GM21390 (cell line): ENCODE results near the gene AMBRA1.
"Not testable (repeated sequence)": the region's sequence is repeated elsewhere in the genome, so short reads cannot be mapped to it uniquely, and the experiment has no call there.

Experiments
- ATAC-seq: cut with Tn5 transposase; IDR thresholded peaks from one replicate; pipeline ENCODE4 v1.9.1; 2021; ENCODE audit not compliant: unreplicated experiment

The AMBRA1 gene

GRCh38 chr11:46537537-46538295, 56.1 kb downstream of the AMBRA1 start:
- ATAC-seq = no peak

GRCh38 chr11:46537121-46537520, 56.7 kb downstream of the AMBRA1 start:
- ATAC-seq = no peak

GRCh38 chr11:46535688-46536087, 58.1 kb downstream of the AMBRA1 start:
- ATAC-seq = no peak

- ATAC-seq = no peak
Observed at GRCh38 chr11:46534711-46535110, 59.1 kb downstream of the AMBRA1 start.

GRCh38 chr11:46533396-46534100, 60.3 kb downstream of the AMBRA1 start:
- no peak for ATAC-seq

- ATAC-seq = no peak
Observed at GRCh38 chr11:46529928-46530574, 63.8 kb downstream of the AMBRA1 start.

- ATAC-seq = peak; percentile 75
Observed at GRCh38 chr11:46529095-46529905, 64.5 kb downstream of the AMBRA1 start.

GRCh38 chr11:46528445-46529094, 65.3 kb downstream of the AMBRA1 start:
- ATAC-seq = peak; percentile 23

- no peak for ATAC-seq
Observed at GRCh38 chr11:46527591-46528130, 66.2 kb downstream of the AMBRA1 start.

GRCh38 chr11:46526216-46527215, 67.3 kb downstream of the AMBRA1 start:
- no peak for ATAC-seq

GRCh38 chr11:46524201-46524770, 69.5 kb downstream of the AMBRA1 start:
- no peak for ATAC-seq

GRCh38 chr11:46523290-46523689, 70.5 kb downstream of the AMBRA1 start:
- no peak for ATAC-seq

- ATAC-seq = no peak
Observed at GRCh38 chr11:46522682-46523281, 71.0 kb downstream of the AMBRA1 start.

GRCh38 chr11:46521961-46522681, 71.7 kb downstream of the AMBRA1 start:
- ATAC-seq = no peak

- ATAC-seq = no peak
Observed at GRCh38 chr11:46520971-46521745, 72.7 kb downstream of the AMBRA1 start.

- ATAC-seq = no peak
Observed at GRCh38 chr11:46519351-46519750, 74.5 kb downstream of the AMBRA1 start.

GRCh38 chr11:46518928-46519327, 74.9 kb downstream of the AMBRA1 start:
- not testable (repeated sequence) for ATAC-seq
